Measurements from ENCODE around the gene ZFHX3.

Gene ZFHX3

GRCh38 chr16:72898216-72898825 lies 149.6 kb downstream of the ZFHX3 start:
- no peak for TF ChIP-seq CTCF (conservative IDR thresholded peaks at IDR 0.05; ENCODE audit: low read depth, low read length)
- no peak overlapping the region for H3K4me3 ChIP-seq (ENCODE audit: low read length)
- no peak for DNase-seq (ENCODE audit: low read depth)

GRCh38 chr16:72897707-72898106 lies 150.2 kb downstream of the ZFHX3 start:
- no peak overlapping the region for H3K4me3 ChIP-seq (ENCODE audit: low read length)

GRCh38 chr16:72896485-72897118 lies 151.3 kb downstream of the ZFHX3 start:
- DNase-seq (ENCODE audit: low read depth) = no peak
- no peak overlapping the region for H3K4me3 ChIP-seq (ENCODE audit: low read length)
- no peak for TF ChIP-seq CTCF (conservative IDR thresholded peaks at IDR 0.05; ENCODE audit: low read depth, low read length)

More at GRCh38 chr16:72897707-72898106, 150.2 kb downstream of the ZFHX3 start:
- DNase-seq (ENCODE audit: low read depth) = no peak
- TF ChIP-seq CTCF (conservative IDR thresholded peaks at IDR 0.05; ENCODE audit: low read depth, low read length) = no peak

GRCh38 chr16:72895951-72896350 lies 152.0 kb downstream of the ZFHX3 start:
- no peak overlapping the region for H3K4me3 ChIP-seq (ENCODE audit: low read length)
- DNase-seq (ENCODE audit: low read depth) = no peak
- no peak for TF ChIP-seq CTCF (conservative IDR thresholded peaks at IDR 0.05; ENCODE audit: low read depth, low read length)

- no peak for DNase-seq (ENCODE audit: low read depth)
- TF ChIP-seq CTCF (conservative IDR thresholded peaks at IDR 0.05; ENCODE audit: low read depth, low read length) = no peak
- H3K4me3 ChIP-seq (ENCODE audit: low read length) = no peak overlapping the region
Observed at GRCh38 chr16:72894293-72895151, 153.4 kb downstream of the ZFHX3 start.

GRCh38 chr16:72891291-72892227 lies 156.4 kb downstream of the ZFHX3 start:
- H3K4me3 ChIP-seq (ENCODE audit: low read length) = no peak overlapping the region
- DNase-seq (ENCODE audit: low read depth) = no peak
- TF ChIP-seq CTCF (conservative IDR thresholded peaks at IDR 0.05; ENCODE audit: low read depth, low read length) = no peak
